A673 (cell line): ENCODE results near the gene UBLCP1.

Experiments used
- EZH2 ChIP-seq: fragments of 200-600 bp; sonication (generic); IDR thresholded peaks from 2 replicates; pipeline ENCODE4 v1.6.1; 2017; ENCODE audit warnings: borderline replicate concordance, low read depth, mild to moderate bottlenecking, mixed read lengths, antibody characterized with exemption, low read length; ENCODE audit not compliant: poor library complexity, severe bottlenecking
- TF ChIP-seq, protein P1 (sequence below): fragments of 300-800, 200-600 bp; sonication (generic); conservative IDR thresholded peaks from 2 replicates; pipeline ENCODE4 v1.5.1; 2017; ENCODE audit warnings: low read depth, mild to moderate bottlenecking, antibody characterized with exemption, low read length, moderate library complexity, mixed read lengths

GRCh38 chr5:159317849-159318248, 54.8 kb downstream of the UBLCP1 start:
- TF ChIP-seq, protein P1, sequence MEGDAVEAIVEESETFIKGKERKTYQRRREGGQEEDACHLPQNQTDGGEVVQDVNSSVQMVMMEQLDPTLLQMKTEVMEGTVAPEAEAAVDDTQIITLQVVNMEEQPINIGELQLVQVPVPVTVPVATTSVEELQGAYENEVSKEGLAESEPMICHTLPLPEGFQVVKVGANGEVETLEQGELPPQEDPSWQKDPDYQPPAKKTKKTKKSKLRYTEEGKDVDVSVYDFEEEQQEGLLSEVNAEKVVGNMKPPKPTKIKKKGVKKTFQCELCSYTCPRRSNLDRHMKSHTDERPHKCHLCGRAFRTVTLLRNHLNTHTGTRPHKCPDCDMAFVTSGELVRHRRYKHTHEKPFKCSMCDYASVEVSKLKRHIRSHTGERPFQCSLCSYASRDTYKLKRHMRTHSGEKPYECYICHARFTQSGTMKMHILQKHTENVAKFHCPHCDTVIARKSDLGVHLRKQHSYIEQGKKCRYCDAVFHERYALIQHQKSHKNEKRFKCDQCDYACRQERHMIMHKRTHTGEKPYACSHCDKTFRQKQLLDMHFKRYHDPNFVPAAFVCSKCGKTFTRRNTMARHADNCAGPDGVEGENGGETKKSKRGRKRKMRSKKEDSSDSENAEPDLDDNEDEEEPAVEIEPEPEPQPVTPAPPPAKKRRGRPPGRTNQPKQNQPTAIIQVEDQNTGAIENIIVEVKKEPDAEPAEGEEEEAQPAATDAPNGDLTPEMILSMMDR = no peak
- TF ChIP-seq EZH2 = no peak
